Thyroid gland (tissue), 4 donors: ENCODE data around the gene CUL3. TPM values are rescaled to one million over a fixed set of nuclear protein-coding genes. Genes with fewer than 3 reads are reported as not detected.

ENCODE experiments used
- DNase-seq, 2 donors: peaks; one replicate each; pipeline ENCODE4 v3.0.0-alpha.2; 2019
- H3K27ac ChIP-seq, 3 donors: fragments of 200-600 bp; sonication (generic); 1 replicate in 2 of 3; 2 replicates in 1 of 3; pipeline ENCODE4 v1.5.1; 2016 to 2019; ENCODE audit warnings: mild to moderate bottlenecking in 1 of 3, moderate library complexity in 1 of 3
- H3K27me3 ChIP-seq: fragments of 200-600 bp; sonication (generic); one replicate; pipeline ENCODE4 v1.5.1; 2019
- H3K36me3 ChIP-seq, 2 donors: fragments of 200-600 bp; sonication (generic); one replicate each; pipeline ENCODE4 v1.5.1; 2016 to 2019
- H3K4me1 ChIP-seq, 2 donors: fragments of 200-600 bp; sonication (generic); one replicate each; pipeline ENCODE4 v1.5.1; 2017 to 2019
- H3K4me3 ChIP-seq, 3 donors: fragments of 200-600 bp; sonication (generic); replicated peaks in 1 of 3; 1 replicate in 2 of 3; 2 replicates in 1 of 3; pipeline ENCODE4 v1.5.1; 2016; ENCODE audit warnings: mild to moderate bottlenecking in 1 of 3
- H3K9me3 ChIP-seq: fragments of 200-600 bp; sonication (generic); one replicate; pipeline ENCODE4 v1.5.1; 2017
- POLR2A ChIP-seq, 2 donors: fragments of 450-650 bp; IDR thresholded peaks; one replicate each; pipeline ENCODE4 v1.6.1; 2017; ENCODE audit warnings: antibody characterized with exemption in 2 of 2, mild to moderate bottlenecking in 2 of 2, moderate library complexity in 1 of 2
- WGBS, 2 donors: methylation state at CpG; one replicate each; pipeline ENCODE4 v1.1.5; 2017; 5-methylcytosine and 5-hydroxymethylcytosine counted together
- intact Hi-C: fragments of 100-400 bp; cut with DNase I; formaldehyde crosslinking; loops from one replicate; pipeline ENCODE4 v1.15.1; 2023
- total RNA-seq, 4 donors: library from RNA; depleted of rRNA; stranded (reverse); fragments of >200 nt; gene quantifications; one replicate each; pipeline ENCODE4 v1.2.3, GENCODE V29; 2016
- TF ChIP-seq, protein P1 (sequence below), 6 experiments: fragments of 200-600 bp in 3 of 6; fragments of 450-650 bp in 3 of 6; sonication (generic) in 3 of 6; IDR thresholded peaks; one replicate each; pipeline ENCODE4 v1.5.1; 2016 to 2019; ENCODE audit warnings: antibody characterized with exemption in 6 of 6, mild to moderate bottlenecking in 2 of 6, inconsistent platforms in 1 of 6, moderate library complexity in 1 of 6

The CUL3 gene
- total RNA-seq, 4 donors from 2014 or later: 91.9 to 122 (median 107) TPM

GRCh38 chr2:224546926-224547325 is 38.2 kb downstream of the CUL3 start:
- 100% methylated on average over 1 of the region's 1 CpG for WGBS, 2 donors
- H3K27ac ChIP-seq: no peak overlapping the region
- TF ChIP-seq POLR2A (IDR thresholded peaks at IDR 0.05): no peak
- TF ChIP-seq, protein P1, sequence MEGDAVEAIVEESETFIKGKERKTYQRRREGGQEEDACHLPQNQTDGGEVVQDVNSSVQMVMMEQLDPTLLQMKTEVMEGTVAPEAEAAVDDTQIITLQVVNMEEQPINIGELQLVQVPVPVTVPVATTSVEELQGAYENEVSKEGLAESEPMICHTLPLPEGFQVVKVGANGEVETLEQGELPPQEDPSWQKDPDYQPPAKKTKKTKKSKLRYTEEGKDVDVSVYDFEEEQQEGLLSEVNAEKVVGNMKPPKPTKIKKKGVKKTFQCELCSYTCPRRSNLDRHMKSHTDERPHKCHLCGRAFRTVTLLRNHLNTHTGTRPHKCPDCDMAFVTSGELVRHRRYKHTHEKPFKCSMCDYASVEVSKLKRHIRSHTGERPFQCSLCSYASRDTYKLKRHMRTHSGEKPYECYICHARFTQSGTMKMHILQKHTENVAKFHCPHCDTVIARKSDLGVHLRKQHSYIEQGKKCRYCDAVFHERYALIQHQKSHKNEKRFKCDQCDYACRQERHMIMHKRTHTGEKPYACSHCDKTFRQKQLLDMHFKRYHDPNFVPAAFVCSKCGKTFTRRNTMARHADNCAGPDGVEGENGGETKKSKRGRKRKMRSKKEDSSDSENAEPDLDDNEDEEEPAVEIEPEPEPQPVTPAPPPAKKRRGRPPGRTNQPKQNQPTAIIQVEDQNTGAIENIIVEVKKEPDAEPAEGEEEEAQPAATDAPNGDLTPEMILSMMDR (IDR thresholded peaks at IDR 0.05): no peak
- DNase-seq: no peak
- H3K9me3 ChIP-seq: no peaks in the 10 kb centered on the region
- no peak overlapping the region for H3K4me3 ChIP-seq
- H3K27me3 ChIP-seq: no peaks in the 10 kb centered on the region
- intact Hi-C loops: no loop called here
- H3K36me3 ChIP-seq: no peaks in the 10 kb centered on the region
- H3K4me1 ChIP-seq: peaks cover 0 to 7% of the 10 kb centered on the region in 2 donors

GRCh38 chr2:224545884-224546644 is 39.1 kb downstream of the CUL3 start:
- TF ChIP-seq POLR2A (IDR thresholded peaks at IDR 0.05): no peak
- TF ChIP-seq, protein P1 (IDR thresholded peaks at IDR 0.05): no peak
- no peaks in the 10 kb centered on the region for H3K27me3 ChIP-seq
- no peak overlapping the region for H3K4me3 ChIP-seq
- intact Hi-C loops: no loop called here
- no peaks in the 10 kb centered on the region for H3K36me3 ChIP-seq
- WGBS, 2 donors: 84% methylated on average over 6 of the region's 6 CpGs
- H3K9me3 ChIP-seq: no peaks in the 10 kb centered on the region
- no peak overlapping the region for H3K27ac ChIP-seq
- H3K4me1 ChIP-seq: peaks cover 0 to 7% of the 10 kb centered on the region in 2 donors
- DNase-seq: no peak

DNA sequence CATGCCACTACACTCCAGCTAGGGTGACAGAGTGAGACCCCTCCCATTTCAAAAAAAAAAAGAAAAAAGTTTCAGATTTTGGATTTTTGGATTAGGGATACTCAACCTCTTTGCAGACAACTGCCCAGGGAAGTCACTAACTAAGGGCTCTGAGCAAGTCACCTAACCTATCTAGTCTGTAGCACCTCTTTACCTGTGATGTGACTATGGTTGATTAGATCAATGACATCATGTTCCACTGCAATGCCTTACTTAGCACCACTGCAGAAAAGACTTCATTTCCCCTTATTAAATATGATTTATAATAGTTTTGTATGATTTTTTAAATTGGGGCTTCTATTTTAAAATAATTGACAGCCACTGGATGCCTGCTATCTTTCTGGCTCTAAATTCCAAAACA is 41.2 kb downstream of the CUL3 start:
- Histone ChIP-seq H3K36me3 (no peaks in the 10 kb centered on the region), H3K27me3 (no peaks in the 10 kb centered on the region), H3K27ac (no peak overlapping the region), H3K4me1 (peaks cover 0 to 7% of the 10 kb centered on the region in 2 donors), H3K4me3 (no peak overlapping the region), H3K9me3 (no peaks in the 10 kb centered on the region)
- intact Hi-C loops: no loop called here
- TF ChIP-seq, protein P1 (IDR thresholded peaks at IDR 0.05): no peak
- TF ChIP-seq POLR2A (IDR thresholded peaks at IDR 0.05): no peak
- DNase-seq: no peak

- DNase-seq: no peak
- H3K4me1 ChIP-seq: peaks cover 5 to 10% of the 10 kb centered on the region in 2 donors
- H3K9me3 ChIP-seq: no peaks in the 10 kb centered on the region
- intact Hi-C loops: no loop called here
- 80 to 84% methylated on average over 4 of the region's 4 CpGs for WGBS, 2 donors
- H3K36me3 ChIP-seq: no peaks in the 10 kb centered on the region
- H3K27ac ChIP-seq: no peak overlapping the region
- no peaks in the 10 kb centered on the region for H3K27me3 ChIP-seq
- no peak overlapping the region for H3K4me3 ChIP-seq
- TF ChIP-seq, protein P1 (IDR thresholded peaks at IDR 0.05): no peak
- no peak for TF ChIP-seq POLR2A (IDR thresholded peaks at IDR 0.05)
These were observed 46.5 kb downstream of the CUL3 start for GRCh38 chr2:224538561-224539138.

GRCh38 chr2:224532931-224533330 is 52.2 kb downstream of the CUL3 start:
- no peaks in the 10 kb centered on the region for H3K36me3 ChIP-seq
- 96 to 97% methylated on average over 3 of the region's 3 CpGs for WGBS, 2 donors
- H3K27ac ChIP-seq: no peak overlapping the region
- H3K4me3 ChIP-seq: no peak overlapping the region
- peaks cover 5 to 20% of the 10 kb centered on the region in 2 donors for H3K4me1 ChIP-seq
- TF ChIP-seq, protein P1 (IDR thresholded peaks at IDR 0.05): no peak
- TF ChIP-seq POLR2A (IDR thresholded peaks at IDR 0.05): no peak
- intact Hi-C loops: no loop called here
- no peak for DNase-seq
- no peaks in the 10 kb centered on the region for H3K27me3 ChIP-seq
- H3K9me3 ChIP-seq: no peaks in the 10 kb centered on the region
